ENCODE measurements around the gene CLDN11.

DNA sequence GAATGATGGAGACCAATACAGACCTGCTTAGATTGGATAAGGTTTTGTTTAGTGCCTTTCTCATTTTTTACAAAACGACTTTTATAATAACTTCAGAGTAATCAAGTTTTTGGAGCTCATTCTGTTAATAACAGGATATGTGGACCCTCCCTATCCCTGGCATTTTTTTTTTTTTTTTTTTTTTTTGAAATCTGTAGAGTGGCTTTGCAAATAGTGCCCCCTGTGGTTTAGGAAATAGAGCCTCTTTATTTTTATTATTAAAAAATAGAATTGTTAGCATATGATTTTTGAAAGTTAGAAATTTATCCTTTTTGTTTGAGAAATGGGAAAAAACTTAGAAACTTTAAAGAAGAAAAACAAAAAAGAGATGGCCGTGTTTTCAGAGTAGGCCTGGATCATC lies 49.7 kb upstream of the CLDN11 start:
- TF ChIP-seq, protein P1, sequence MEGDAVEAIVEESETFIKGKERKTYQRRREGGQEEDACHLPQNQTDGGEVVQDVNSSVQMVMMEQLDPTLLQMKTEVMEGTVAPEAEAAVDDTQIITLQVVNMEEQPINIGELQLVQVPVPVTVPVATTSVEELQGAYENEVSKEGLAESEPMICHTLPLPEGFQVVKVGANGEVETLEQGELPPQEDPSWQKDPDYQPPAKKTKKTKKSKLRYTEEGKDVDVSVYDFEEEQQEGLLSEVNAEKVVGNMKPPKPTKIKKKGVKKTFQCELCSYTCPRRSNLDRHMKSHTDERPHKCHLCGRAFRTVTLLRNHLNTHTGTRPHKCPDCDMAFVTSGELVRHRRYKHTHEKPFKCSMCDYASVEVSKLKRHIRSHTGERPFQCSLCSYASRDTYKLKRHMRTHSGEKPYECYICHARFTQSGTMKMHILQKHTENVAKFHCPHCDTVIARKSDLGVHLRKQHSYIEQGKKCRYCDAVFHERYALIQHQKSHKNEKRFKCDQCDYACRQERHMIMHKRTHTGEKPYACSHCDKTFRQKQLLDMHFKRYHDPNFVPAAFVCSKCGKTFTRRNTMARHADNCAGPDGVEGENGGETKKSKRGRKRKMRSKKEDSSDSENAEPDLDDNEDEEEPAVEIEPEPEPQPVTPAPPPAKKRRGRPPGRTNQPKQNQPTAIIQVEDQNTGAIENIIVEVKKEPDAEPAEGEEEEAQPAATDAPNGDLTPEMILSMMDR (IDR thresholded peaks at IDR 0.05): peak; percentile 13
- no peak for TF ChIP-seq EZH2 (IDR thresholded peaks at IDR 0.05)
- no peak for TF ChIP-seq EZH2phosphoT487 (IDR thresholded peaks at IDR 0.05)
